GM12891 (cell line): ENCODE data around the gene IFI35.

Source experiments
- POLR2A ChIP-seq: IDR thresholded peaks from 2 replicates; pipeline ENCODE4 v1.6.1; 2011; ENCODE audit warnings: low read depth, low read length, control low read depth
- POLR2AphosphoS5 ChIP-seq: IDR thresholded peaks from 2 replicates; pipeline ENCODE4 v1.6.1; 2011; ENCODE audit warnings: low read depth, low read length, control low read depth
- POU2F2 ChIP-seq: IDR thresholded peaks from 2 replicates; pipeline ENCODE4 v1.6.1; 2011; ENCODE audit warnings: low read depth, mild to moderate bottlenecking, control low read depth, low read length, moderate library complexity
- TAF1 ChIP-seq: IDR thresholded peaks from 2 replicates; pipeline ENCODE4 v1.6.1; 2011; ENCODE audit warnings: low read depth, low read length, control low read depth

DNA sequence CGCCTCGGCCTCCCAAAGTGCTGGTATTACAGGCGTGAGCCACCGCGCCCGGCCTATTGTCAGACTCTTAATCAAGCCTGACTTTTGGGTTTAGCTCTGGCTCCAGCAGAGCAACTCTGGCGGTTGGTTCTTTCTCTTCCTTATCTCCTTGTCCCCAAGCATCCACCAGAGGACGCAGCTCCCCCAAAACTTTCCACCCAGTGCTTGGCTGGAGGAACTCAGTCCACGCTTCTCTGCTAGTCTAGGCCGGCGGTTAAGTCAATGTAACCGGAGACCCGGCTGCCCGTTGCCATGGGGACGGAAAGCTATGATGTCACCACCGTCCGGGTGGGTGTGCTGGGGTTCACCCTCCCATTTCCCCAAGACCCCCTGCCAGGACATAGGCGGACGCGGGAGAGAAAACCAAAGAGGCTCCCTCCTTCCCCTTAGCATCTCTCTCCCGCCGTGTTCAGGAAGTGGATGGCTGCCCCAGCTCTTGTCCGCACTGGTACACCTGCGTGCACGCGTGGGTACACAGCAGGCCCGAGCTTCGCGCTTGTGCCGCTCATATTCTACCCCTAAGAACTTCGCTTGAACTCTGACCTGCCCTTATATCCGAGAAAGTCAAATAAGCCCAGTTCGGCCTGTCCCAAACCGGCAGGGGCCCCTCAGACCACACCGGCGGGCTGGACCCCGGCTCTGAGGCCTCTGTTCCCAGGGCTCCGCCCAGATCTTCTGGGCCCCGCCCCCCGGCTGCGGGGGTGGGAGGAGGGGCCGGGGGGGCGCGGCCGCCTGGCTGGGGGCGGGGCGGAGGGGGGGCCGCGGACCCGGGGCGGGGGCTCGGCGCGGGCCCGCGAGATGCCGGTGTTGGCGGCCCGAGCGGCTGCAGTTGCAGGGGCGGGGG lies 18.1 kb downstream of the IFI35 start, which contains the start of gene RND2:
- TF ChIP-seq POLR2AphosphoS5, result no peak
- TF ChIP-seq POU2F2, result no peak
- TF ChIP-seq TAF1, result no peak
- no peak for TF ChIP-seq POLR2A
